HG02798 (cell line): ENCODE measurements around the gene POLG2.
"Not testable (repeated sequence)": the region's sequence is repeated elsewhere in the genome, so short reads cannot be mapped to it uniquely, and the experiment has no call there.

ENCODE experiments used
- ATAC-seq: cut with Tn5 transposase; IDR thresholded peaks from one replicate; pipeline ENCODE4 v1.9.1; 2021; ENCODE audit warnings: mild to moderate bottlenecking; ENCODE audit not compliant: unreplicated experiment, poor library complexity

POLG2 gene

DNA sequence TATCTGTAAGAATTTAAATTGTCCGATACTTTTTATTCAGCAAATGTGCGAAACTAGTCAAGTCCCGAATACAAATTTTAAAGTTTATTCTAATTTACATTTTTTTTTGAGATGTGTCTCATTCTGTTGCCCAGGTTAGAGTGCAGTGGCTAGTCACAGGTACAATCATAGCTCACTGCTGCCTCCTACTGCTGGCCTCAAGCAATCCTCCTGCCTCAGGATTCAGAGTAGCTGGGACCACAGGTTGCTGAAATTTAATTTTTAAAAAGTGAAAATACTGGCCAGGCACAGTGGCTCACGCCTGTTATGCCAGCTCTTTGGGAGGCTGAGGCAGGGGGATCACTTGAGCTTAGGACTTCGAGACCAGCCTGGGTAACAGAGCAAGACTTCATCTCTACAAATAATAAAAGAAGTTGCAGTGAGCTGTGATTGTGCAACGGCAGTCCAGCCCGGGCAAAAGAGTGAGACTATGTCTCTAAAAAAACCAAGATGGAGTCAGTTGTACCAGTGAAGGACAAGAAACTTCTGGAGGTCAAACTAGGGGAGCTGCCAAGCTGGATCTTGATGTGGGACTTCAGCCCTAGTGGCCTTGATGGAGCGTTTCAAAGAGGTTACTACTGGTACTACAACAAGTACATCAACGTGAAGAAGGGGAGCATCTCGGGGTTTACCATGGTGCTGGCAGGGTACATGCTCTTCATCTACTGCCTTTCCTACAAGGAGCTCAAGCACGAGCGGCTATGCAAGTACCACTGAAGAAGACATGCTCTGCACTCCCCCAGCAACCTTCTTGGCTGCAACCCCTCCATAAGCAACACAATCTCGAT is 5.6 kb downstream of the POLG2 start:
- no peak for ATAC-seq

DNA sequence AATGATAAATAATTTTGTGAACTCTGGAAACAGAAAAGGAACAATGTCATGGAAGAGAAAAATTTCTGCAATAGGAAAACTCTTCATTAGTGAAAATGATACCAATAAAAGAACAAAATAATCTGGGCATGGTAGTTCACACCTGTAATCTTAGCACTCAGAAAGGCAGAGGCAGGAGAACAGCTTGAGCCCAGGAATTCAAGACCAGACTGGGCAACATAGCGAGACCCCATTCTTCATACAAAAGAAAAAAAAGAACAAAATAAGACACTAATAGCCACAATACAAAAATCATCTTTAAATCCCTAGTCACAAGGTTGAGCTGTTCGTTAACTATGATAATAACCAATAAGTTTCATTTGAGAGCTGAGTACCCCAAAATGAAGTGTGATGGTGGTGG is 8.6 kb downstream of the POLG2 start:
- no peak for ATAC-seq

DNA sequence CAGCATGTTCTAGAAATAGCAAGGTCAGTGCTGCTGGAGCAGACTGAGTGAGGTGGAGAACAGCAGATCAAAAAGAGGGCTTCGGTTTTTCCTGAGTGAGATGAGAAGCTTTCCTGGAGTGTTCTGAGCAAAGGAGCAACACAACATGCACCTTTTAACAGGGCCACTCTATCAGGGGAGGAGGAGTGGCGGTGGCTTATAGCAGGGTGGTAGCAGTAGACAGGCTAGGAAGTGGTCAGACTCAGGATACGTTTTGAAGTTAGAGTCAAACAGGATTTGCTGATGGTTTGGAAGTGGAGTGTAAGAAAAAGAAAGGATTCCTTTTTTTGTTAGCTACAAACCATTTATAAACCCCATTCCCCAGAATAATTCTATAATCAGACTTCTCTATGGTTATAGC is 12.5 kb downstream of the POLG2 start:
- no peak for ATAC-seq

DNA sequence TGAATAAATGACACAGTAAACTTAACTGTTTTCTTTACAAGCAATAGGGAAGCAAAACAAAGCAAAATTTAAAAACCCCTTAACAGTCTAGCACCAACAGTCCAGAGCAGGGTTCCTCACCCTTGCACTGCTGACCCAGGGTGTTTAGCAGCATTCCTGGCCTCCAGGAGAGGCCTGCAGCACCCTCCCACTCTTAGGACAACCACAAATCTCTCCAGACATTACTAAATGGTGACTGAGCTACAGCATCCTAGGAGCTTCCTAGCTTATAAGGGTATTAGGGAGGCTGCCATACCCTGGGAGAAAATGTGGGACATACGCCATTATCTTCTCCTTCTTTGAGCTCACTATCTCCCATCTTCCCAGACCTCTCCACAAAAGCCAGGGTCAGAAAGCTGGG is 15.9 kb downstream of the POLG2 start:
- no peak for ATAC-seq

DNA sequence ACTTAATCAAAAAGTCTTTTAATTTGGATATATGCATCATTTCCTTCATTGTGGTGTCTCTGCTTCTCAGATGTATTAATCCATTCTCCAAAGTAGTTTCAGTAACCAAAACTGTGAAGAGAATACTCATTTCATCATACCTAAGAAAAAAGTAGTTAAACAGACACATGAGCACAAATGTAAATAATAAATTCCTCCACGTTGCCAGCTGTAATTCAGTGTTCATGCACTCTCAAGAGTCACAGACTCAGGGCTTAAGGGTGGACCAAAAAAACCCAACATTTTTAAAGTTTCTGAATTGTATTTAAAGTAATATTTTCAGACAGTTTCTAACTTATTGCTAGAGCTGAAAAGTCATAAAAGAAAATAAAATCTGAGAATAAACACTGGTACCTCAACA is 19.0 kb downstream of the POLG2 start:
- no peak for ATAC-seq

DNA sequence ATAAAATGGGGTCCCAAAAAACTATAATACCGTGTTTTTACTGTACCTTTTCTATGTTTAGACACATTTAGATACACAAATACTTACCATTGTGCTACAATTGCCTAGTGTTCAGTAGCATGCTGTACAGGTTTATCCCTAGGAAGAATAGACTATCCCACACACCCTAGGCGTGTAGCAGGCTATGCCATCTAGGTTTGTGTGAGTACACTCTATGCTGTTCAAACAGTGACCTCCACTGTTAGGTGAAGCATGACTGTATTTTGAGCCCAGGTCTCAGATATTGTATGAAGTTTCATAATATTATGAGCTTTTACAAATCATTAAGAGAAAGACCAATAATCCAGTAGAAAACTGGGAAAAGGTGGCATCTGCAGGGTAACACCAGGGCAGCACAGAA is 24.3 kb downstream of the POLG2 start:
- ATAC-seq: no peak

DNA sequence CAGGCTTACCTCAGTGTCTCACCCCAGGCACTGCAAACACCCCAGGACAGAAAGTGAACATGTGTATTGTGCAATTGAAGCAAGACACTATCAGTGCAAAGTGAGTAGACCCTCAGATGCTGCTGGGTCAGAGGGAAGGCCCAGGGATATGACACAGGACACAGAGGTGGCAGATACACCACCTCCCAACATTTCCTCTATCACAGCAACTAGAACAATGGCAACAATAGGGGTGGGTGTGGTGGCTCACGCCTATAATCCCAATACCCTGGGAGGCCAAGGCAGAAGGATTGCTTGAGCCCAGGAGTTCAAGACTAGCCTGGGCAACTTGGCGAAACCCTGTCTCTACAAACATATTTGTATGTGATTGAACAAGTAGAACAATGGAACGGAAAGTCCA is 25.4 kb downstream of the POLG2 start:
- ATAC-seq: no peak

DNA sequence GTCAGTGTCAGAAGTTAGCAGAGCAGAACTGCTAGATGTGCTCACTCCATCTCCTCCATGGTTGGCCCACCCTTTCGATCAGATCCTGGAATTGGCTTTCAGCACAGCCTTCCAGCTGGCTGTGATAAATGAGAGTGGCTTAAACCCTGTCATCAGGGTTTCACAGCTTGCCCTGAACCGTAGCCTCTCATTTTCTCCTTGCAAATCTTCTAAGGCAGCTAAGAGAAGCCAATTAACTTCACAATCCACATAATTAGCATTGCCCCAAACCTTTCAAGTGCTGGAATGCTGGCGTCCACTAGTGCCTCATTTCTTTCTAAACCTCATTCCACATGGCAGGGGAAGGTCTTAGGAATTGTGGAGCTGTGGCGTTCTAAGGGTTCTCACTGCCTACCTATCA is 26.2 kb downstream of the POLG2 start:
- no peak for ATAC-seq

DNA sequence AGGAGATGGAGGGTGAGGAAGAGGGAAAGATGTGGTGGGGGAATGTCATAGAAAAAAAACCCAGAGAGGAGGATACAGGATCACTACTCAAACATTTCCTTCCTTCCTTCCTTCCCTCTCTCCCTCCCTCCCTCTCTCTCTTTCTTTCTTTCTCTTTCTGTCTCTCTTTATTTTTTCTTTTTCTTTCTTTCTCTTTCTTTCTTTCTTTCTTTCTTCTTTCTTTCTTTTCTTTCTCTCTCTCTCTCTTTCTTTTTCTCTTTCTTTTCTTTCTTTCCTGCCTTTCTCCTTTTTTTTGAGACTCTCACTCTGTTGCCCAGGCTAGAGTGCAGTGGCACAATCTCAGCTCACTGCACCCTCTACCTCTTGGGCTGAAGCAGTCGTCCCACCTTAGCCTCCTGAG is 30.0 kb downstream of the POLG2 start:
- ATAC-seq: not testable (repeated sequence)

DNA sequence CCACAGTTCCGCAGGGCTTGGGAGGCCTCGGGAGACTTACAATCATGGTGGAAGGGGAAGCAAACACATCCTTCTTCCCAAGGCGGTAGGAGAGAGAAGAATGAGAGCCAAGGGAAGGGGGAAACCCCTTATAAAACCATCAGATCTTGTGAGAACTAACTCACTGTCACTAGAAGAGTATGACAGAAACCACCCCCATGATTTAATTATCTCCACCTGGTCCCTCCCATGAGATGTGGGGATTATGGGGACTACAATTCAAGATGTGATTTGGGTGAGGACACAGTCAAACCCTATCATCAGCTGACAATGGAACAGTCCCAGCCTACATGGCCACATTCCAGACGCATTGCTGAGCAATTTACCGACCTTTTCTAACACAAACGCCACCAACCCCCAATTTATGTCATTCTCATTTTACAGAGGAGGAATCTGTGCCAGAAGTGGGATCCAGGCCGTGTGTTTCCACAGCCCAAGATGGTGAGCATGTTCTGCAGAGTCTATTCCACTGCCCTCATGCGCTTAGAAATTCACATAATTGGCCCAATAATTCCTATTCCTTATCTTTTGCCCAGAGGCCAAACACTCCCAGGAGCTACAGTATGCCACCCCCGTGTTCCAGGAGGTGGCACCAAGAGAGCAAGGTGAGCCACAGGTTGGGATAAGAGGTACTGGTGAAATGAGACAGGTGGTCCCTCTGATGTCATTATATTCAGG is 30.7 kb downstream of the POLG2 start:
- ATAC-seq: no peak

DNA sequence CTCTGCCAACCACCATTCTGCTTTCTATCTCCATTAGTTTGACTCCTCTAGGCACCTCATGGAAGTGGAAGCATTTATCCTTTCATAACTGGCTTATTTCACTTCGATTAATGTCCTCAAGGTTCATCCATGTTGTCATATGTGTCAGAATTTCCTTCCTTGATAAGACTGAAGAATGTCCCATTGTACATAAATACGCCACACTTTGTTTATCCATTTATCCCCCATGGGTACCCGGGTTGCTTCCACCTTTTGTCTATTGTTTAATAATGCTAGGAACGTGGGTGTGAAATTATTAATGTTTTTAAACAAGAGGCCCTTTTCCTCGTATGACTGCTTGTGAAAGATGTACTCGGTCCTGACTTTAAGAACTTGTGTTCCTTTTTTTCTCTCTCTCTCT is 35.1 kb downstream of the POLG2 start:
- ATAC-seq: no peak

DNA sequence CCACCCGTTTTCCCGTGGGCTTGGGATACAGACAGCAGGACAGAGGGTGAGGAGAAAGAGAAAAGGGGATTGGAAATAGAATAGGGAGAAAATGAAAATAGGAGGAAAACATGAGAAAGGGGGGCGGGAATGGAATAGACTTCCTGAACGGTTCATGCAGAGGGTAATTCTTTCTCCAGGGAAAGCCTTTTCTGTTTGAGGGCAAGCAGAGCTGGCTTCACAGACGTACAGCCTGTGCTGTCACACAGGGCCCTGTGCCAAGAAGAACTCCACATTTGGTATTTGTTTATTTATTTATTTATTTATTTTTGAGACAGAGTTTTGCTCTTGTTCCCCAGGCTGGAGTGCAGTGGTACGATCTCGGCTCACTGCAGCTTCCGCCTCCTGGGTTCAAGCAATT is 35.9 kb downstream of the POLG2 start:
- ATAC-seq: no peak

DNA sequence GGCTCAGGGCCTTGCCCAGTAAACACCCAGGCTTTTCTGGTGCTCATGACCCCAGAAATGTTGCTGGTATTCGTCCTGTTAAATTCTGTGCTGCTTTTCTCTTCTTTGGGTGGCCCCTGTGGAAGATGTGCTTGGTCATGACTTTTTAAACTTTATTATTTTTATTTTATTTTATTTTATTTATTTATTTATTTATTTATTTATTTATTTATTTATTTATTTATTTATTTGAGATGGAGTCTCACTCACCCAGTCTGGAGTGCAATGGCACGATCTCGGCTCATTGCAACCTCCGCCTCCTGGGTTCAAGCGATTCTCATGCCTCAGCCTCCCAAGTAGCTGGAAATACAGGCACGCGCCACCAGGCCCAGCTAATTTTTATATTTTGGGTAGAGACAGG is 37.0 kb downstream of the POLG2 start:
- not testable (repeated sequence) for ATAC-seq

DNA sequence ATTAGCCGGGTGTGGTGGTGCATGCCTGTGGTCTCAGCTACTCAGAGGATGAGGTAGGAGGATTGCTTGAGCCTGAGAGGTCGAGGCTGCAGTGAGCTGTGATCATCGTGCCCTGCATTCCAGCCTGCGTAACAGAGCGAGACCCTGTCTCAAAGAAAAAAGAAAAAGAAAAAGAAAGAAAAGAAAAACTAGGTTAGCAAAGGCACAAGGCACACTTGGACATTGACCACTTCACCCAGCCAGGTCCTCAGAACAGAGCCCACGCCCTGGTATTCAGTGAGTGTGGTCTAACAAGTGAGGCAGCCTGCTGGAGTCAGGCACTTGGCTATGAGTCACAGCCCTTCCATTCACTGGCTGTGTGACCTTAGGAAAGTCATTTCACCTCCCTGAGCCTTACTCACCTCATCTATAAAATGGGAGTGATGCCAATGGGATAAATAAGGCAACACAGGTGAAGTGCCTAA is 37.5 kb downstream of the POLG2 start:
- no peak for ATAC-seq

DNA sequence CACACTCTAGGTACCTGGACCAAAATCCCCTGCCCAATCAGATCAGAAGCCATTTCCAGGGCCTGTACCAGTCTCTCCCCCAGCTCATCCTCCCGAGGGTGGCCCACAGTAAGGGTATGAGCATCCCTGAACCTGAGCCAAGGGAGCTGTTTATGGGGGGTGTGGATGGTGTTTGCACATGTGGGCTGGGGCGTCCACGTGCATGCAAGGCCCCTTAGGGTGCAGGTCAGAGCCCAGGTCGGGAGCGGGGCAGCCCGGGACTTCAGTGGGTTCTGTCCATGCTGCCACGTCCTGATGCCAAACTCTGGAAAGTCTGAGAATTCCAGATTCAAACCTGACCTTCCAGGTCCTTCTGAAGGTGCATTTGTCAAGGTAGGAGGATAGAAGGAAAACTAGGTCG is 38.1 kb downstream of the POLG2 start:
- ATAC-seq: no peak

DNA sequence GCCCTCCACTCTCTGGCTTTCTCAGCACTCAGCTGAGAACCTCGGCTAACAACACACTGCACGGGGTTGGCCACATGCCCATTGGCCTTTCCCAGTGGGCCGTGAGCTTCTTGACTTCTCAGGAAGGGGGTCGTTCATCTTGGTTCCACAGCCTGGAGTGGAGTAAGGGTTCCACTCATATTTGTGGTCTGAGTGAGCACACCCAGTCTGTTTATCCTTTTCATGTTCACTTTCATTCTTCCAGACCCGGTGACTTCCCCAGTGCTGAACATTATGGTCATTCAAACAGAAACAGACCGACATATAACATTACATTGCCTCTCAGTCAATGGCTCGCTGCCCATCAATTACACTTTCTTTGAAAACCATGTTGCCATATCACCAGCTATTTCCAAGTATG is 39.7 kb downstream of the POLG2 start:
- no peak for ATAC-seq

DNA sequence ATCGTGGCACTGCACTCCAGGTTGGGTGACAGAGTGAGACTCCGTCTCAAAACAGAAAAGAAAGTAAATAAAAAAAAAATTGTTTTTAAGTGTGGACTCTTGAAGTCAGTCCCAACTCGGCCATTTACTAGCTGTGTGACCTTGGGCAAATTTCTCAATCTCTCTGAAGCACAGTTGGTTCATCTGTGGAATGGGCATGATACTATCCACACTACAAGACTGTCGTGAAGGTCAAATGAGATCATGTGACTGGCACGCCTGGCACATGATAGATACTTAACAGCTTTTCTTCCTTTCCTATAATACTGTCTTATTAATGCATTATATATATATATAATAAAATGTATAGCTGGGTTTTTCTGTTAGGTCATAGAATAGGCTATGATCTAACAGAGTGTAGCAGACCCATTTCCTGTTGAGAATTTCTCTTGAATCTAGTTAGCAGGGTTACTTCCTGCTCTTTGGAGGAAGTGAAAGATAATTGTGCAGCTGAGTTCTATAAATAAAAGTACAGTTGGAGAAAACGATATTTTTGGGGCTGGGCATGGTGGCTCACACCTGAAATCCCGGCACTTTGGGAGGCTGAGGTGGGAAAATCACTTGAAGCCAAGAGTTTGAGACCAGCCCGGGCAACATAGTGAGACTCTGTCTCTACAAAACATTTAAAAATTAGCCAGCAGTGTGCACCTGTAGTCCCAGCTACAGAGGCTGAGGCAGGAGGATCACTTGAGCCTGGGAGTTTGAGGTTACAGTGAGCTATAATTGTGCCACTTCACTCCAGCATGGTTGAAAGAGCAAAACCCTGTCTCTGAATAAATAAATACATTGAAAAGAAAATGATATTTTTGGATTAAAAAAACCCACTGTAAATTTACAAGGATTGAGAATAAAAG is 40.6 kb downstream of the POLG2 start:
- ATAC-seq: no peak

DNA sequence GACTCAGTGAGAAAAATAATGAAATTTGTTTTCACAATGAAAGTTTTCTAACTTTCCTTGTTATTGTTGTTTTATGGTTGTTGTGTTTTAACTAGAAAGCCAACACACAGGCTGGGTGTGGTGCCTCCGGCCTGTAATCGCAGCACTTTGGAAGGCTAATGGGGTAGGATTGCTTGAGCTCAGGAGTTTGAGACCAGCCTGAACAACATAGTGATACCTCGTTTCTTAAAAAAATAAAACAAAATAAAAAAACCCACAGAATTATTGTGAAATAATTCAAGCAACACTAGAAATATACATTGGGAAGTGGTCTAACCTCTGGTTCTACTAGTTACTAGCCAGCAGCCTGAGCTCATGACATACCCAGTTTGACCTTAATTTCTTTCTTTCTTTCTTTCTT is 47.3 kb downstream of the POLG2 start:
- no peak for ATAC-seq

DNA sequence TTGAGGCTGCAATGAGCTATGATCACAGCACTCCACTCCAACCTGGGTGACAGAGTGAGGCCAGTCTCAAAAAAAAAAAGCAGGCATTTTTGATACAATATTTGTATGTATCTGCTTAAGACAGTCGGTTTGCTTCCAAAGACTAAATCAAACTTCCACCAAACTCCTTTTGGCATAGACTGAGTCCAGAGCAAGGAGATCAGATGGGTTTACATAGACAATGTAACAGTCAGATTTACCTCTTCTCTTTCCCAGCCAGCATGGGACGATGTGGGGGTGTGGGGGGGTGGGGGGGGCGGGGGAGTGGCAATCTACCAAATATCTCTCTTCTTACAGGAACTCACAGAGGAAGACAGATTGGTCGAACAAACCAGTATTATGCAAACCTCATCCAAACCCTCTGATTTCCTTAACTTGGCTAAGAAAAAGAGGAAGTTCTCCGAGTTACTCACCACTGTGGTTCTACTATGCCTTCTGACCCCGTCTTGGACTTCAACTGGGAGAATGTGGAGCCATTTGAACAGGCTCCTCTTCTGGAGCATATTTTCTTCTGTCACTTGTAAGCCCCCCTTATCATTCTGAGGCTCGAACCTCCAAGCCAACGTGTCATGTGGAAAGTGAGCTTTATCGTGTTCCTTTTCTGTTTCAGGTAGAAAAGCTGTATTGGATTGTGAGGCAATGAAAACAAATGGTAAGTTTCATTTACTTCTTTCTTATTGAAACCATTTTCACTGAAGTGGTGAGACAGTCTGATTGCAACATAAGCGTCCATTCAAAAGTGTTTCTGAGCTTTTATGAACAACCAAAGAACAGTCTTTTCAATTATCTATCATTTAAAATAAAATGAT is 48.0 kb downstream of the POLG2 start, which contains the start of gene MILR1:
Gene MILR1 (plus strand): TSS at position 451 of the 848 bp plus-strand sequence. CDS start 54 bp downstream, at position 505.
- no peak for ATAC-seq

DNA sequence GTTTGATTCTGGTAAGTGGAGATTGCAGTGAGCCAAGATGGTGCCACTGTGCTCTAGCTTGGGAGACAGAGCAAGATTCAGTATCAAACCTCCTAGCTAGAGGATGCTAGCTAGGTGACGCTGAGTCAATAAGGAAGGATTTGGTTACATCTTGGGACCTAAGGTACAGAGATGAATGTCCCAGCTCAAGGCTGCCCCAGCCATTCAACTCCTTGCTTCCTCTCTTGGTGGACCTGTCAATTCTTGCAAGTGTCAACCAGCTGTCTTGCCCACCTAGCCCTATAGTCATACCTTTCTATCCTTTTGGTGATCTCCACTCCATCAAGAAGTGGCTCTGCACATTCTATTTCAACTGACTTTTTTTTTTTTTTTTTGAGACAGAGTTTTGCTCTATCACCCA is 49.3 kb downstream of the POLG2 start:
- ATAC-seq: no peak
